ENCODE measurements around the gene RILPL1.
"Not testable (repeated sequence)": the region's sequence is repeated elsewhere in the genome, so short reads cannot be mapped to it uniquely, and the experiment has no call there.

Gene RILPL1

DNA sequence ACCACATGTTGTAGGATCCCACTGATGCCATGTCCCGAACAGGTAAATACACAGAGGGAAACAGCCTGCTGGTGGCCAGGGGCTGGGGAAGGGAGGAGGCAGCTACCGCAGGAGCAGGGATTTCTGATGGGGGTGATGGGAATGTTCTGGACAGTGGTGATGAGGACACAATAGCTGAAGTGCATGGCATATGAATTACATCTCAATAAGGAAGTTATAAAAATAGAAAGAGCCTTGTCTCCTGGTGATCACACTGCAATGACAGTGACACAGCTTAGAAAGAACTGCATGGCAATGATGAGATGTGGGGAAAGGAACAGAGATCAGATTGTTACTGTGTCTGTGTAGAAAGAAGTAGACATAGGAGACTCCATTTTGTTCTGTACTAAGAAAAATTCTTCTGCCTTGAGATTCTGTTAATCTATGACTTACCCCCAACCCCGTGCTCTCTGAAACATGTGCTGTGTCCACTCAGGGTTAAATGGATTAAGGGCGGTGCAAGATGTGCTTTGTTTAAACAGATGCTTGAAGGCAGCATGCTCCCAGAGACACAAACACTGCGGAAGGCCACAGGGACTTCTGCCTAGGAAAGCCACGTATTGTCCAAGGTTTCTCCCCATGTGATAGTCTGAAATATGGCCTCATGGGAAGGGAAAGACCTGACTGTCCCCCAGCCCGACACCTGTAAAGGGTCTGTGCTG is 41.0 kb downstream of the RILPL1 start:
- DNase-seq, result not testable (repeated sequence)

DNA sequence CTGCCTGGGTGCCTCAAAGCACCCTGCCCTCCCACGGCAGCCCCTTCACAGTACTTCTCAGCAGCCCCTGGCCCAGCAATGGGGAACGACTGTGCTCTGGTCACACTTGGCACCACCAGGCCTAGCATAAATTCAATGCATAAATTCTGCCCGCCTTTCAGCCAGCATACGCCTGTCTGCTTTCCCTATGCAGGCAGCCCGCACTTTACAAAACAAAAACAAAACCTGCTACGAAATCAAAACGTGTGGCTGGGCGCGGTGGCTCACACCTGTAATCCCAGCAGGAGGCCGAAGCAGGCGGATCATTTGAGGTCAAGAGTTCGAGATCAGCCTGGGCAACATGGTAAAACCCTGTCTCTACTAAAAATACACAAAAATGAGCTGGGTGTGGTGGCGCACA is 42.0 kb downstream of the RILPL1 start:
- DNase-seq, result no peak

DNA sequence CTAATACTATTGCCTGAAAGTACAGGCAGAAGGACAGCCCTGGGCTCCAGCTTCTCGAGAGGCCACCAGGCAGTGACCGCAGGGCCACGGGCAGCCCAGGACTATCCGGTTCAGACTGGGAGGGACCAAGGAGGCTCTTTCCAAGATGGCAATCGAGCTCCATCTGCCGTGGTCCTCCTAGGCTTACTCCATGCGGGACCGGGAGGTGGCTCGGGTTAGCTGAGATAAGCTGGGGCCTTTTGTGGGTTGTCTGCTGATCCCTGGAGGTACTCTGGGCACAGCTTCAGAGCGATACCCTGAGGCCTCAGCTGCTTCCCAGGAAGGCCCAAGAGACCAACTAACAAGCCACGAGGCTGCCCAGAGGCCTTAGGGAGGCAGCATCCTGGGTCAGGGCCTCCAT is 42.5 kb downstream of the RILPL1 start:
- no peak for DNase-seq

DNA sequence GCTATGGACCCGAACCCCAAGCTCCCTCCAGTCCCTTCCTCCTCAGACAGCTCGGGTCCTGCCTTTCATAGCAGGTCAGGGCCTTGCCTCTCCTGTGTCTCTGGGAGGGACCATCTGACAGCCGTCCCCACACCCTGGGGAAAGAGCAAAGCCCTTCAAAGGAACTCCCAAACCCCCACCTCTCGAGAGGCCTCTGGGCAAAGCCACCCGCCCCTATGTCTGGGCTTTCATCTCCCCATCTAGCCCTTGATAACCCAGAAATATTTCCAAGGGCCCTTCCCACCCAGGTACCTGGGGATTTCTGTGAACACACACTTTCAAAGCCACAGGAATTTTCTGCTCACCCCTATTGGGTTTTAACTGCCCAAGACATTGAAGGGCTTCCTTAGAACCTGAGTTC is 43.4 kb downstream of the RILPL1 start:
- no peak for DNase-seq

DNA sequence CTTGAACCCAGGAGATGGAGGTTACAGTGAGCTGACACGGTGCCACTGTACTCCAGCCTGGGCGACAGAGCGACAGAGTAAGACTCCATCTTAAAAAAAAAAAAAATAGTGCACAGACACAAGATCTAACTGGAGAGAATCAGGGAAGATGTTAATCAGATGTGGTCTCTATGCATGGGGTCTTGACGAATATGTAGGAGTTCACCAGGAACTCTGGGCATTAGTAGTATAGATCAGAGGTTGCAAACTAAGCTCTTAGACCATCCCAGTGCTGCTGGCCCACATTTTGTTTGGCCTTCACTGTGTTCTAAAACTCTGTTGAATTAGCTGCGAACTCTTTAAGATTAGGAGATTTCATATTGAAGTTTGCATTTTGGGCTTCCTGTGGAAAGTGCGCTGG is 43.9 kb downstream of the RILPL1 start:
- no peak for DNase-seq

DNA sequence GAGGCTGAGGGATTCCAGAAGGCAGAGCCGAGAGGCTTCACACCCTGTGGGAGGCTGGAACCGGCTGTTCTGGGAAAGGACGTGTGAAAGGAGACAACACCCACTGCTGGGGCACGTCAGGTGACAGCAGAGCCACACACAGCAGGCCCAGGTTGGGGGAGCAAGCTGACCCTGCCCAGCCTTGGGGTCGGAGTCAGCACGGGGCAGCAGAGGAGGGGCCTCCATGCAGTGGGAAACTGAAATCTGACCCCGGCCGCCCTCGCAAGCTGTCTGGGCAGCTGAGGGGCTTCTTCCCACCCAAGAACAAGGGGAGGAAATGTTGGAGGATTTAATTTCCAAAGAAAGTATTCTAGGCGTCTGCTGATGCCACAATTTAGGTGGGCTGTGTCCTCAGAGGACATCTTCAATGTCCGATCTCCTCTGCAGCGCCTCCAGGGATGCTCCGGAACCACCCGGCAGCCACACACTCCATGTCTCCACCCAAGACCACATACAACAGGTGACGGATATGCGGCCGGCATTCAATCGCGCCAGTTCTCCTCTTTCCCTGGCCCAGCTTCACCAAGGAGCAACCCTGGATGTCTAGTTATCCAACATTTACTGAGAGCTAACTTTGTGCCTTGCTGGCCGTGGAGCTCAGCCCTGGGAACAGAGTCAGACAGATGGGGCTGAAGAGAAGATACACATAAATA is 44.8 kb downstream of the RILPL1 start:
- DNase-seq, result no peak

DNA sequence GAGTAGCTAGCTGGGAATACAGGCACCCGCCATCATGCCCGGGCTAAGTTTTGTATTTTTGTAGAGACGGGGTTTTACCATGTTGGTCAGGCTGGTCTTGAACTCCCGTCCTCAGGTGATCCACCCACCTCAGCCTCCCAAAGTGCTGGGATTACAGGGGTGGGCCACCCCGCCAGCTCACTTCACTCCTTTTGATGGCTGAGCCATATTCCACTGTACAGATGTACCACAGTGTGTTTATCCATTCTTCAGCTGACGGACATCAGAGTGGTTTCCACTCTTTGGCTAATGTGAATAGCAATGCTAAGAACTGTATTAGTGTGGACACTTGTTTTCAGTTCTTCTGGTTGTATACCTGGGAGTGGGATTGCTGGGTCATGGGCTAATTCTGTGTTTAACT is 46.1 kb downstream of the RILPL1 start:
- DNase-seq, result no peak

DNA sequence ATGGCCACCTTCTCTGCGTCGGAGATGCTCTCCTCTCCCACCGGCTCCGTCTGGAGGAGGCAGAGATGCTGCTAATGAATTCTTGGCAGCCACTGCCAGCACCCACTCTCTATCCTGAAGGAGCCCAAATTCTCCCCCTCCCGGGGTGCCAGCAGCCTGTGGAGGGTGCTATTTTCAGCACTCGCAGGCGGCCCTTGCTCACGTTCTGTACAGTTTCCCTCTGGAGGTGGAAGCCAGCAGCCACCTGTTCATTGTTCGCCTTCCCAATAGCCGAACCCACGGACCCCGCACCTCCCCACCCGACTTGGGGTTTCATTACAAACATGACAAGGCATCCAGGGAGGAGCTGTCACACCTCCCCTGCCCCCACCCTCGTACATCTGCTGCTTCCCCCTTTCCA is 47.8 kb downstream of the RILPL1 start:
- no peak for DNase-seq

DNA sequence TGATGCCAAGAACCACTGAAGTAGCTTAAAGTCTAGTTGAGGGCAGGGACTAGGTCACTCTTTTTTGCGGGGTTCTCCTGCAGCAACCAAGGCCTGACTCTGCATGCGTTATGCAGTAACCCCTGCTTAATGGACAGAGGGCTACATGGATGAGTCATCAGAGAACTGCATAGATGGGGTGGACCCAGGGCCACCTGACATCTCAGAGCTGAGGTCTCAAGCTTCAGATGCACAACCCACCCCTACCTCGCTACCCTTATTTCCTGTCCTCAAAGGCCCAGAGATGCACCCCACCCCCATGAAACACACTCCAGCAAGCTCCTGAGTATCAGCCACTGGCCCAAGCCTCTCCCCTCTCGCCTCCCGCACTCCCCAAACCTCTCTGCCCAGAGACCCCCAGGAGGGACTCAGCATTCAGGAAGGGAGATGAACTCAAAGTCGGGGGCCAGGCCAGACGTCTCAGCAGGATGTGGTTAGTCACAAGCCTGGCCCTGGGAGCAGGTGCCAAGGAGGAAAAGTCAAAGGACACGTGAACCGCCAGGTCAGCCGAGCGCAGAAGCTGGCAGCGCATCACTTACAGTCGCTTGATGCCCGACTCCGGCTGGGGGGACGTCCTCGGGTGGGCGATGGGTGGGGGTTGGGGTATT is 49.8 kb downstream of the RILPL1 start:
- no peak for DNase-seq

DNA sequence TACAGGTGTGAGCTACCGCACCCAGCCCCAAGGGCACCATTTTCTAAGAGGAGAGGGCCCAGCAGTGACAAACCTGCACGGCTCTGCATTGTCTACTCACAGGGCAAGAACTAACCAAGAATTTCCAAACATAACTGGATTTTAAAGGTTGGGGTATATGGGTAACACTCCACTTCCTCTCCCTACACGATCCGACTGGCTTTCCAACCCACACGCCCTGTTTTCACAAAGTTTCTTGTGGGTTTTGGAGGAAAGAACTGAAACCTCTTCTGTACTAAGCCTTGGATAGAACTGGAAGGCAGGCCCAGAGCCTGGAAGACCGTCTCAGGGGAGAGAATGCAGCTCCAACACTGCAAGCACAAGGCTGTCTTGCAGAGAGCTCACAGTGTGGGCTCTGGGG is 50.6 kb downstream of the RILPL1 start:
- DNase-seq, result no peak

DNA sequence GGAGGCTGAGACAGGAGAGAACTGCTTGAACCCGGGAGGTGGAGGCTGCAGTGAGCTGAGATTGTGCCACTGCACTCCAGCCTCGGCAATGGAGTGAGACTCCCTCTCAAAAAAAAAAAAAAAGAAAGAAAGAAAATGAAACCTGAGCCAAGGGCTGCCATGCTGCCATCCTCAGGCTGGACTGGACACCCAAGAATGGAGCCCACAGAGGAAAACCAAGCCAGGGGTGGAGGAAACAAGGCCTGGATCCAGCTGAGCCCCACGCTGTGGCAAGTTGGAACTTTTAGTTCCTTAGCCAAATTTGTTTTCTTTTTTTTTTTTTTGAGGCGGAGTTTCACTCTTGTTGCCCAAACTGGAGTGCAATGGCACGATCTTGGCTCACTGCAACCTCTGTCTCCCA is 52.3 kb downstream of the RILPL1 start:
- DNase-seq, result not testable (repeated sequence)

DNA sequence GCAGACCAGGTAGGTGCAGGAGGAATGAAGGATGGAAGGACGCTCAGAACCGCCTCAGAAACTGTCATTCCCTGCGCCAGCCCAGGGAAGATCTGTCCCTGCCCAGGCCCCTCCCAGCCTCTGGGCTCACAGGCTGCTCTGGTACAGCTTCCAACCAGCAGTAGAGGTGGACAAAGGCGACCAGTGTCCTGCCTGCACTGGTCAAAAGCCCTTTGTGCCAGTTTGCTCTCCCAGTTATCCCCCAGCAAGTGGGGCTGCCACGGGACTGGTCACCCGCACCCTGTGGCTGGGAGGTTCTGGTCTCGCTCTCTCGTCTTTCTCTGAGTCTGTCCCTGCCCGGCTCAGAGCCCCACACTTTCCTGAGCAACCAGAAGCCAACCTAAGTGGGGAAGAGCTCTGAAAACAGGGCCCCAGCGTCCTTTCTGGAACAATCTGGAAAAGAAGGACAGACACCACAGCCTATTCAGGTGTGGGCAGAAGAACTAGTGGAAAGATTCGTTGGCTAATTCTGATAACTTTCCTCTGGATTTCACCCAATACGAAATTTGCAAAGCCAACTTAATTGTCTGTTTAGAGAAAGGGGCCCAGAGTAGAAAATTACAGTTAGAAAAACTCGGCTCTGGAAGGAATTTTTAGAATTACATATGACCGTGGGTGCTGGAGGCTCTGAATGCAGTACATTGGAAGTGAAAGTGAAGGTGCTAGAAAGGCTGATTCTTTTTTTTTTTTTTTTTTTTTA is 53.9 kb downstream of the RILPL1 start:
- no peak for DNase-seq

DNA sequence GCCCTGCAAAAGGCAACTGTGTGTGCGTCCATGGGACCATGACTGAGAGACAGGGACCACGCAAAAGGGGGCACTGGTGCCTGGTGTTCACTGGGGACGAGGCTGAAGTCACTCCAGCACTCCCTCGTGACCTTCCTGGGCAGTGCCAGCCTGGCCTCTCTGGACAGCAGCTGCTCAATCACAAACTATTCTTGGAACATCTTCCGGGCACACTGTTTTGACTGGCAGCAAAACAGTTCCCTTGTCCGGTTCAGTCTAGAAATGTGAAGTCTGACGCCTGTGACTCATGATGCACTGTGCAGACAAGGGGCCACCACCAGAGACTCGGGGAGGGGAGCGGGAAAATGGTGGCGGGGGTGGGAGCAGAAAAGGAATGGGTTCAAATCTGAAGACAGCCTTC is 54.8 kb downstream of the RILPL1 start:
- DNase-seq, result no peak

DNA sequence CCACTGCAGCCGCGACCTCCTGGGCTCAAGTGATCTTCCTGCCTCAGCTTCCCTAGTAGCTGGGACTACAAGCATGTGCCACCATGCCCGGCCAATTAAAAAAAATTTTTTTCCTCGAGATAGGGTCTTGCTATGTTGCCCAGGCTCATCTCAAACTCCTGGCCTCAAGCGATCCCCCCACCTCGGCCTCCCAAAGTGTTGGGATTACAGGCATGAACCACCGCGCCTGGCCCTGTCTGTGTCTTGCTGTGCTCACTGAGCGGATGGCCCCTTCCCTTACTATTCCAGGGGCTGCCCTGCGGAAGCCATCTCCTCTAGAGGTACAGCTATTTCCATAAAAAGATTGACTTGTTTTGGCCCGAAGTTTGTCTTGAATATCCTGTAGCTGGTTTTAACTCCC is 55.5 kb downstream of the RILPL1 start:
- no peak for DNase-seq

DNA sequence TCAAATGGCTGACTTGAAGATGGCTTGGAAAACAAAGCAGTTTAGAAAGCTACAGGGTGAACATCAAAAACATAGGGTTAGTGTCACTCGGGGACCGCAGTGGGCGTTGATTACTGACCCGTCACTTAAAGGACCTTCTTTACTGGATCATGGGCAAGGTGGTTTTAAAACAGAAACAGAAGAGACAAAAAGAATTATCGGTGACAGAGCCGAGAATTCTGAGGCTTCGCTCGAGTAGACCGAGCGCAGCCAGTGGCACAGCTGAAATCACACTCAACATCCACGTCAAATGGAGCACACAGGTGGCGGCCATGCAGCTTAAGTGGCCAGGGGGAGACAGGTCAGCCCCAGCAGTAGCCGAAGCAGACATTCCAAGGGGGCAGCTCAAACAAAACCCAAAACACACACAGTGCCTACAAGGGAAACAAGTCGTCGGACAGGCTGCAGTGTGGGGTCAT is 58.2 kb downstream of the RILPL1 start:
- no peak for DNase-seq

DNA sequence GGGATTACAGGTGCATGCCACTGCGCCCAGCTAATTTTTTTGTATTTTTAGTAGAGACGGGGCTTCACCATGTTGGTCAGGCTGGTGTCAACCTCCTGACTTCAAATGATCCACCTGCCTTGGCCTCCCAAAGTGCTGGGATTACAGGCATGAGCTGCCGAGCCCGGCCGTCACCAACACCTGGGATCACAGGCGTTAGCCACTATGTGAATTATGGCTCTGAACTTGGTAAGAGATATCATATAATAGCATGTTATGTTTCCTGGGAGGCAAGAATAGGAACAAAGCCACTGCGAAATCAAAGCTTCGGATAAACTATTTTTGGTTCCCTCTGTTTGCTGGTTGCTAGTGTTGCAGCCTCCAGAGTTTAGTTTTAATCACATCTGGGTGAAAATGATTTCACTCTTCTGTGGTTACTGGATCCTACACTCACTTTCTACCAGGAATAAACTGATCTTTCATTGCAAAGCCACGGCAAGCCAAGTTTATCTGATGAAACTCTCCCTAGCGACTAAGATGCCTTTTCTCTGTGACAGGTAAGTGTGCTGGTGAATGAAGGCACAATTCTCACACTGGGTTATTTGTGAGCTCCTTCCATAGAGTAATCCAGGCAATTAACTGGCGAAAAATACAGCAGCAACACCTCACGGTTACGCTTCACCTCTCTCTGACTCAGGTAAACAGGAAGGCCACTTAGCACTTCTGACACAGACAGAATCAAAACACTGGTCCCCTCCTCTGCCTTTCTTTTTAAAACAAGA is 58.9 kb downstream of the RILPL1 start:
- no peak for DNase-seq

DNA sequence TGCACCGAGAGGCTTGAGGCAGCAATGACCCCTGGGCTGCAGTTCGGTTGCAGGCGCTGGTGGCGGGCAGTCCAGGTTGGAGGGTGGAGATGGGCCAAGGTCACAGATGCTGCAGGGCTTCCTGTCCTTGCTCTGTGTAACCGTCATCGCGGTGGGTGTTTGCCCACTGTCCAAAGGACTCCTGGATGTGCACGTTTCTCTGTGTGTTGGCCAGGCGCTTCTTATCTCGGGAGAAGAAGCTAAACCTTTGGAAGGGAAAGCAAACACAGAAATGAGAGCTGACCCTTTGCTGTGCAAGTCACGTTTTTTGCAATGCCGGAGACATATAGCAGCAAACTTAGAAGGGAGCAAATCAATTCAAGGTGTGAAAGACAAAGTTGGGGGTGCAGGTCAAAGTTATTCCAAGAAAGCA is 61.1 kb downstream of the RILPL1 start:
- no peak for DNase-seq

DNA sequence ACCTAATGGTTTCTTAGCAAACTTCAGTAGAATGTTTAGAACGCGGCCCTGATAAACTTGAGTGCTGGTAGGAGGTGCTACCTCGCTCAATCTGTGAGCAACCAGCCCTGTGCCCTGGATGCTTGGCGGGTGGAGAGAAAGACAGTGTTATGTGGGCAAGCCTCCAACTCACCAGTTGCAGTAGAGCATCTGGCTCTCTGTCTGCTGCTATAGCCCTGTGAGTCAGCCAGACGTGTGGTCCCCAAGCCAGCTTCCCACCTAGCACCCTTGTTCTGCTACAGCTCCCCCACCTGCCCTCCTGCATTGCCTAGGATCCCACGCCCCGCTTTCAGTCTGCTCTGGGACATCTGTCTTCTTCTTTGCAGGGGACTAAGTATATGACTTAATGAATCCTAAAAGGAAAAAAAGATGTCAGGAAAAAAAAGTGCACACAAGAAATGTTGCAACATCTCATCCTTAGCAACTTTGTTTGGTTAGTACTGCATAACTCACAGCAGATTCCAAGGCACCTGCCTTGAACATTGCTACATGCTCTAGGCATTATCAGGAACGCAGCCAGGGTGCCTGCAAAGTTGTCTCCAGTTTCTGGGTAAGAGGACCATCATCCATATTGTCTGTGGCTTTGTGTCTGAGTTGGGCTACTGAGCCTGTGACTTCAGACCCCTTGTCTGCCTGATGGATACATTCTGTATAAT is 62.0 kb downstream of the RILPL1 start:
- no peak for DNase-seq

DNA sequence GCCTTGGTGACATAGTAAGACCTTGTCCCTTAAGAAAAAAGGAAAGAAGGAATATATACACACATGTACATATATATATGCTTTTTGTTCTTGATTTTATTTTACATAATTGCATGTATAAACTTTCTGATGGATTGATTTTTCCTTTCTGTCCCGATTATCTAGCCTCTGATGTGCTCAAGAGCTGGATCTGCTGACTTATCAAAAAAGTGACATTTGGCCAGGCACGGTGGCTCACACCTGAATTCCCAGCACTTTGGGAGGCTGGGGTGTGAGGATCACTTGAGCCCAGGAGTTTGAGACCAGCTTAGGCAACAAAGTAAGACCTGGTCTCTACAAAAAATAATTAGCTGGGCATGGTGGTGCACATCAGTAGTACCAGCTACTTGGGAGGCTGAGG is 63.5 kb downstream of the RILPL1 start:
- DNase-seq, result no peak

DNA sequence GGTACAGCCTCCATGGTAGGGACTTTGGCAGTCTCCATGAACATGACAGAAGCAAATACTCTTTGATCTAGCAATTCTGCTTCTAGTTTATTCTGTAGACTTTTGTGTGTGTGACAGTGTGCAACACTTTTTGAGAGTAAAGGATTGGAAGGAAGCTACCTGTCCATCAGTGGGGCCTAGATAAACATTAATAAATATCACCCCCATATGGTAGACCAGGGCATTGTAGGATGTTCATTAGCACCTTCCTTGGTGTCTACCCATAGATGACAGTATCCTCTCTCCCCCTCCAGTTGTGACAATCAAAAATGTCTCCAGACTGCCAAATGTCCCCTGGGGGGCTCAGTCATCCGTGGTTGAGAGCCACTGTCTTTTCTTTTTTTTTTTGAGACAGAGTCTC is 64.7 kb downstream of the RILPL1 start:
- no peak for DNase-seq

DNA sequence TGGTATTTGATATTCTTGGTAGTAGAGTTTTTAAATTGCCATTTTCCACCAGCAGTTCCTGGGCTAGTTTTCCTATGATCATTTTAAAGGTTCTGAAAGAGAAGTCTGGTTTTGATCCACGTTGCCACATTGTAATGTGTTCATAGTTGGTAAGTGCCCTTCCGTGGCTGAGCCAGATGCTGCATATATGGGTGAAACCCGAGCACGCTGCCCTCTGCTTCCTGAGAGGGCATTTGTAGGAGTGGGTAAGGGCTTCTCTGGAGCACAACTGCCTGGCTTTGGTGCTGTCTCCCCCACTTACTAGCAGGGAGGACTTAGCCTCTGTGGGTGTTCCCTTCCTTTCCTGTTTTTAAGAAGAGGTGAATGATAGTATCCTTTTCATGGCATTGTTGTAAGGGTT is 68.4 kb downstream of the RILPL1 start:
- no peak for DNase-seq

DNA sequence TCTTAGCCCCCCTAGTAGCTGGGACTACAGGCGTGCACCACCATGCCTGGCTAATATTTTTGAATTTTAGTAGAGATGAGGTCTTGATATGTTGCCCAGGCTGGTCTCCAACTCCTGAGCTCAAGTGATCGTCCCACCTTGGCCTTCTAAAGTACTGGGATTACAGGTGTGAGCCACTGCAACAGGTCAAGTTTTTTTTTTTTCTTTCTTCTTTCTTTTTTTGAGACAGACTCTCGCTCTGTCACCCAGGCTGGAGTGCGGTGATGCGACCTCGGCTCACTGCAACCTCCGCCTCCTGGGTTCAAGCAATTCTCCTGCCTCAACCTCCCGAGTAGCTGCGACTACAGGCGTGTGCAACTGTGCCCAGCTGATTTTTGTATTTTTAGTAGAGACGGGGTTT is 70.3 kb downstream of the RILPL1 start:
- not testable (repeated sequence) for DNase-seq
